WTC11 (cell line): ENCODE results near the gene PHC3. TPM values are rescaled to one million over a fixed set of nuclear protein-coding genes. Genes with fewer than 3 reads are reported as not detected.

Experiments
- ATAC-seq: fragments of 200-7000 bp; cut with Tn5 transposase; 2 replicates; pipeline ENCODE4 v1.10.0; 2021; ENCODE audit warnings: mild to moderate bottlenecking, moderate library complexity
- CTCF ChIA-PET: fragments of 300-600 bp; sonication (Branson Sonifier 250); formaldehyde crosslinking; loops from one replicate; lab custom pipeline; 2021; ENCODE audit warnings: antibody characterized with exemption; lab: Charles Lee
- POLR2A ChIA-PET: fragments of 350-600 bp; sonication (Branson Sonifier 250); formaldehyde crosslinking; loops from one replicate; lab custom pipeline; 2021; ENCODE audit warnings: antibody characterized with exemption; lab: Charles Lee
- DNase-seq: peaks from one replicate; pipeline ENCODE4 v3.0.0; 2021; ENCODE audit warnings: low spot score
- H3K27ac Mint-ChIP-seq: 2 replicates; pipeline ENCODE4 v1.8.0; 2021; ENCODE audit warnings: mixed read lengths
- H3K27me3 Mint-ChIP-seq: 2 replicates; pipeline ENCODE4 v1.8.0; 2021; ENCODE audit warnings: low read depth, mild to moderate bottlenecking, moderate library complexity, mixed read lengths
- H3K36me3 Mint-ChIP-seq: 2 replicates; pipeline ENCODE4 v1.8.0; 2021; ENCODE audit warnings: mixed read lengths
- H3K4me1 Mint-ChIP-seq: 2 replicates; pipeline ENCODE4 v1.8.0; 2022; ENCODE audit warnings: mixed read lengths
- H3K4me3 Mint-ChIP-seq: 2 replicates; pipeline ENCODE4 v1.8.0; 2021; ENCODE audit warnings: mild to moderate bottlenecking, moderate library complexity, mixed read lengths
- H3K9me3 Mint-ChIP-seq: 2 replicates; pipeline ENCODE4 v1.8.0; 2021; ENCODE audit warnings: mixed read lengths
- CBFB ChIP-seq: sonication (generic); formaldehyde crosslinking; IDR thresholded peaks from 2 replicates; pipeline ENCODE4 v1.8.1; 2022; ENCODE audit warnings: mild to moderate bottlenecking, low read depth, missing genetic modification reagents
- IRF2 ChIP-seq: sonication (generic); formaldehyde crosslinking; IDR thresholded peaks from 2 replicates; pipeline ENCODE4 v1.8.0; 2022; ENCODE audit warnings: low read depth, missing genetic modification reagents, borderline replicate concordance
- JUN ChIP-seq: sonication (generic); formaldehyde crosslinking; IDR thresholded peaks from 2 replicates; pipeline ENCODE4 v1.8.0; 2023; ENCODE audit warnings: mild to moderate bottlenecking, missing genetic modification reagents
- NR3C1 ChIP-seq: sonication (generic); formaldehyde crosslinking; conservative IDR thresholded peaks from 2 replicates; pipeline ENCODE4 v1.8.1; 2023; ENCODE audit warnings: low read depth, mild to moderate bottlenecking, missing genetic modification reagents
- RELA ChIP-seq: sonication (generic); formaldehyde crosslinking; IDR thresholded peaks from 2 replicates; pipeline ENCODE4 v1.8.1; 2022; ENCODE audit warnings: missing genetic modification reagents, mild to moderate bottlenecking, borderline replicate concordance
- SMAD3 ChIP-seq: sonication (generic); formaldehyde crosslinking; IDR thresholded peaks from 2 replicates; pipeline ENCODE4 v1.8.0; 2022; ENCODE audit warnings: missing genetic modification reagents, mild to moderate bottlenecking, borderline replicate concordance
- TCF7 ChIP-seq: sonication (generic); formaldehyde crosslinking; IDR thresholded peaks from 2 replicates; pipeline ENCODE4 v1.8.0; 2022; ENCODE audit warnings: mild to moderate bottlenecking, low read depth, missing genetic modification reagents, moderate library complexity
- TEAD4 ChIP-seq: sonication (generic); formaldehyde crosslinking; IDR thresholded peaks from 2 replicates; pipeline ENCODE4 v1.8.0; 2022; ENCODE audit warnings: mild to moderate bottlenecking, missing genetic modification reagents
- TP53 ChIP-seq: sonication (generic); formaldehyde crosslinking; IDR thresholded peaks from 2 replicates; pipeline ENCODE4 v1.8.1; 2023; ENCODE audit warnings: mild to moderate bottlenecking, missing genetic modification reagents
- ZNF138 ChIP-seq: sonication (generic); formaldehyde crosslinking; conservative IDR thresholded peaks from 2 replicates; pipeline ENCODE4 v1.8.1; 2022; ENCODE audit warnings: mild to moderate bottlenecking, moderate library complexity, missing genetic modification reagents
- ZNF263 ChIP-seq: sonication (generic); formaldehyde crosslinking; IDR thresholded peaks from 2 replicates; pipeline ENCODE4 v1.8.1; 2022; ENCODE audit warnings: low read depth, mild to moderate bottlenecking, moderate library complexity, missing genetic modification reagents
- total RNA-seq: library from RNA; stranded (reverse); gene quantifications from 3 replicates; pipeline ENCODE4 v1.2.3, GENCODE V29; 2021
- TF ChIP-seq, protein P1 (sequence below): sonication (generic); formaldehyde crosslinking; IDR thresholded peaks from 2 replicates; pipeline ENCODE4 v1.8.0; 2023; ENCODE audit warnings: mild to moderate bottlenecking, missing genetic modification reagents
- TF ChIP-seq, protein P2 (sequence below): fragments of 250-450 bp; sonication (Bioruptor Pico); IDR thresholded peaks from 2 replicates; pipeline ENCODE4 v1.9.0; 2021; ENCODE audit warnings: mild to moderate bottlenecking
- TF ChIP-seq, protein P3 (sequence below): sonication (generic); formaldehyde crosslinking; IDR thresholded peaks from 2 replicates; pipeline ENCODE4 v1.8.0; 2022; ENCODE audit warnings: mild to moderate bottlenecking, missing genetic modification reagents
- TF ChIP-seq, protein P4 (sequence below): fragments of 250-450 bp; sonication (Bioruptor Pico); IDR thresholded peaks from 2 replicates; pipeline ENCODE4 v1.8.0; 2021; ENCODE audit warnings: mild to moderate bottlenecking
- TF ChIP-seq, protein P5 (sequence below): sonication (generic); formaldehyde crosslinking; IDR thresholded peaks from 2 replicates; pipeline ENCODE4 v1.8.0; 2022; ENCODE audit warnings: mild to moderate bottlenecking, missing genetic modification reagents
- TF ChIP-seq, protein P6 (sequence below): sonication (generic); formaldehyde crosslinking; conservative IDR thresholded peaks from 2 replicates; pipeline ENCODE4 v1.8.1; 2023; ENCODE audit warnings: mild to moderate bottlenecking, low read depth, missing genetic modification reagents, moderate library complexity
- TF ChIP-seq, protein P7 (sequence below): sonication (generic); formaldehyde crosslinking; IDR thresholded peaks from 2 replicates; pipeline ENCODE4 v1.8.1; 2023; ENCODE audit warnings: mild to moderate bottlenecking, missing genetic modification reagents

Gene PHC3
- total RNA-seq, 1 experiment from 2014 or later, result 27.8 TPM

DNA sequence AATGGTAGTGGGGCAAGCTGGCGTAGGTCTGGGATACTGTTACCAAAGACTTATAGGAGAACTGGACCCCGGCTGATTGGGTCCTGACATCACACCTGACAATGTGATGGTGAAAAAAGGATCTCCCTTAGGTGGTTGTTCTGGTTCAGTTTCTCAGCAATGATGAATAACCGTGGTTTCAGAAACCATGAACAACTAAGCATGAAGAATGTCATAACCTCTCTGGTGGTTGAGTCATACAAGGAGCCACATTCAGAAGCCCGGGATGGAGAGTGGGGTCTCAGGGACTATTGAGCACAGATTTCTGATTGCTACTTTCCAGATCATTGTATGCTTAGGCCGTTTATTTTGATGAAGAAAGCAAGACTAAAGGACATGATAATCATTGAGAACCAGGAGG is 126.3 kb downstream of the PHC3 start:
- ATAC-seq, result peak; percentile 18; the same call in 1 of the 2 replicates
- POLR2A ChIA-PET, result no interaction called here
- peaks cover 10% of the 10 kb centered on the region for H3K9me3 Mint-ChIP-seq
- no peaks in the 10 kb centered on the region for H3K27me3 Mint-ChIP-seq
- peaks cover 9% of the 10 kb centered on the region for H3K36me3 Mint-ChIP-seq
- peaks cover 49% of the 10 kb centered on the region for H3K4me1 Mint-ChIP-seq
- H3K27ac Mint-ChIP-seq, result peak overlapping the region; percentile 1; the same call in 1 of the 2 replicates
- DNase-seq, result no peak
- TF ChIP-seq ZNF263 (CRISPR knock-in tag) (no peak), TCF7 (CRISPR knock-in tag) (no peak), SMAD3 (CRISPR knock-in tag) (no peak), TP53 (CRISPR knock-in tag) (no peak), IRF2 (CRISPR knock-in tag) (no peak), CBFB (no peak)
- TF ChIP-seq, protein P1, sequence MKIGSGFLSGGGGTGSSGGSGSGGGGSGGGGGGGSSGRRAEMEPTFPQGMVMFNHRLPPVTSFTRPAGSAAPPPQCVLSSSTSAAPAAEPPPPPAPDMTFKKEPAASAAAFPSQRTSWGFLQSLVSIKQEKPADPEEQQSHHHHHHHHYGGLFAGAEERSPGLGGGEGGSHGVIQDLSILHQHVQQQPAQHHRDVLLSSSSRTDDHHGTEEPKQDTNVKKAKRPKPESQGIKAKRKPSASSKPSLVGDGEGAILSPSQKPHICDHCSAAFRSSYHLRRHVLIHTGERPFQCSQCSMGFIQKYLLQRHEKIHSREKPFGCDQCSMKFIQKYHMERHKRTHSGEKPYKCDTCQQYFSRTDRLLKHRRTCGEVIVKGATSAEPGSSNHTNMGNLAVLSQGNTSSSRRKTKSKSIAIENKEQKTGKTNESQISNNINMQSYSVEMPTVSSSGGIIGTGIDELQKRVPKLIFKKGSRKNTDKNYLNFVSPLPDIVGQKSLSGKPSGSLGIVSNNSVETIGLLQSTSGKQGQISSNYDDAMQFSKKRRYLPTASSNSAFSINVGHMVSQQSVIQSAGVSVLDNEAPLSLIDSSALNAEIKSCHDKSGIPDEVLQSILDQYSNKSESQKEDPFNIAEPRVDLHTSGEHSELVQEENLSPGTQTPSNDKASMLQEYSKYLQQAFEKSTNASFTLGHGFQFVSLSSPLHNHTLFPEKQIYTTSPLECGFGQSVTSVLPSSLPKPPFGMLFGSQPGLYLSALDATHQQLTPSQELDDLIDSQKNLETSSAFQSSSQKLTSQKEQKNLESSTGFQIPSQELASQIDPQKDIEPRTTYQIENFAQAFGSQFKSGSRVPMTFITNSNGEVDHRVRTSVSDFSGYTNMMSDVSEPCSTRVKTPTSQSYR (CRISPR knock-in tag), result no peak
- TF ChIP-seq, protein P2, sequence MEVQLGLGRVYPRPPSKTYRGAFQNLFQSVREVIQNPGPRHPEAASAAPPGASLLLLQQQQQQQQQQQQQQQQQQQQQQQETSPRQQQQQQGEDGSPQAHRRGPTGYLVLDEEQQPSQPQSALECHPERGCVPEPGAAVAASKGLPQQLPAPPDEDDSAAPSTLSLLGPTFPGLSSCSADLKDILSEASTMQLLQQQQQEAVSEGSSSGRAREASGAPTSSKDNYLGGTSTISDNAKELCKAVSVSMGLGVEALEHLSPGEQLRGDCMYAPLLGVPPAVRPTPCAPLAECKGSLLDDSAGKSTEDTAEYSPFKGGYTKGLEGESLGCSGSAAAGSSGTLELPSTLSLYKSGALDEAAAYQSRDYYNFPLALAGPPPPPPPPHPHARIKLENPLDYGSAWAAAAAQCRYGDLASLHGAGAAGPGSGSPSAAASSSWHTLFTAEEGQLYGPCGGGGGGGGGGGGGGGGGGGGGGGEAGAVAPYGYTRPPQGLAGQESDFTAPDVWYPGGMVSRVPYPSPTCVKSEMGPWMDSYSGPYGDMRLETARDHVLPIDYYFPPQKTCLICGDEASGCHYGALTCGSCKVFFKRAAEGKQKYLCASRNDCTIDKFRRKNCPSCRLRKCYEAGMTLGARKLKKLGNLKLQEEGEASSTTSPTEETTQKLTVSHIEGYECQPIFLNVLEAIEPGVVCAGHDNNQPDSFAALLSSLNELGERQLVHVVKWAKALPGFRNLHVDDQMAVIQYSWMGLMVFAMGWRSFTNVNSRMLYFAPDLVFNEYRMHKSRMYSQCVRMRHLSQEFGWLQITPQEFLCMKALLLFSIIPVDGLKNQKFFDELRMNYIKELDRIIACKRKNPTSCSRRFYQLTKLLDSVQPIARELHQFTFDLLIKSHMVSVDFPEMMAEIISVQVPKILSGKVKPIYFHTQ (CRISPR knock-in tag), result no peak
- TF ChIP-seq, protein P3, sequence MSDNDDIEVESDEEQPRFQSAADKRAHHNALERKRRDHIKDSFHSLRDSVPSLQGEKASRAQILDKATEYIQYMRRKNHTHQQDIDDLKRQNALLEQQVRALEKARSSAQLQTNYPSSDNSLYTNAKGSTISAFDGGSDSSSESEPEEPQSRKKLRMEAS (CRISPR knock-in tag), result no peak
- H3K4me3 Mint-ChIP-seq, result no peak overlapping the region
- CTCF ChIA-PET, result interaction anchor here (1.4 kb wide), 1 partner anchor 23 kb away, joined by 5 read pairs; no protein-coding TSS in a partner anchor

DNA sequence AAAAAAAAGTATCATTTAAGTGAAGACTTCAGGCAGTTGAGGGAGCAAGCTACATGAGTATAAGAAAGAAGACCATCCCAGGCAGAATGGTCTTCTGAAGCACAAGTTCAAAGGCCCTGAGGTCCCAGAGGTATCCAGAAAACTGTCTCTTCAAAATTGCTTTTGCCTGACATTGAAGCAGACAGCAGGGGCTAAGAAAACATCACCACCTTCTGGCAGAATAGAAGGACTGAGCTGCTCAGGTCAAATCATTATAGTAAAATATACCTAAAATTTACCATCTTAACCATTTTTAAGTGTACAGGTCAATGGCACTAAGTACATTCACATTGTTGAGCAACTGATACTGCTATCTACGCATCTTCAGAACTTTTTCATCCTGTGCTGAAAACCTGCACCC is 127.3 kb downstream of the PHC3 start:
- Mint-ChIP-seq H3K4me3 (no peak overlapping the region), H3K27me3 (no peaks in the 10 kb centered on the region), H3K9me3 (peaks cover 10% of the 10 kb centered on the region), H3K4me1 (peaks cover 41% of the 10 kb centered on the region), H3K36me3 (peaks cover 9% of the 10 kb centered on the region), H3K27ac (no peak overlapping the region)
- TF ChIP-seq, protein P4, sequence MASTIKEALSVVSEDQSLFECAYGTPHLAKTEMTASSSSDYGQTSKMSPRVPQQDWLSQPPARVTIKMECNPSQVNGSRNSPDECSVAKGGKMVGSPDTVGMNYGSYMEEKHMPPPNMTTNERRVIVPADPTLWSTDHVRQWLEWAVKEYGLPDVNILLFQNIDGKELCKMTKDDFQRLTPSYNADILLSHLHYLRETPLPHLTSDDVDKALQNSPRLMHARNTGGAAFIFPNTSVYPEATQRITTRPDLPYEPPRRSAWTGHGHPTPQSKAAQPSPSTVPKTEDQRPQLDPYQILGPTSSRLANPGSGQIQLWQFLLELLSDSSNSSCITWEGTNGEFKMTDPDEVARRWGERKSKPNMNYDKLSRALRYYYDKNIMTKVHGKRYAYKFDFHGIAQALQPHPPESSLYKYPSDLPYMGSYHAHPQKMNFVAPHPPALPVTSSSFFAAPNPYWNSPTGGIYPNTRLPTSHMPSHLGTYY (CRISPR knock-in tag), result no peak
- TF ChIP-seq, protein P5, sequence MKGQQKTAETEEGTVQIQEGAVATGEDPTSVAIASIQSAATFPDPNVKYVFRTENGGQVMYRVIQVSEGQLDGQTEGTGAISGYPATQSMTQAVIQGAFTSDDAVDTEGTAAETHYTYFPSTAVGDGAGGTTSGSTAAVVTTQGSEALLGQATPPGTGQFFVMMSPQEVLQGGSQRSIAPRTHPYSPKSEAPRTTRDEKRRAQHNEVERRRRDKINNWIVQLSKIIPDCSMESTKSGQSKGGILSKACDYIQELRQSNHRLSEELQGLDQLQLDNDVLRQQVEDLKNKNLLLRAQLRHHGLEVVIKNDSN (CRISPR knock-in tag), result no peak
- TF ChIP-seq JUN (no peak), ZNF138 (no peak), NR3C1 (no peak), TCF7 (CRISPR knock-in tag) (no peak), RELA (CRISPR knock-in tag) (no peak), TEAD4 (CRISPR knock-in tag) (no peak)
- TF ChIP-seq, protein P6, sequence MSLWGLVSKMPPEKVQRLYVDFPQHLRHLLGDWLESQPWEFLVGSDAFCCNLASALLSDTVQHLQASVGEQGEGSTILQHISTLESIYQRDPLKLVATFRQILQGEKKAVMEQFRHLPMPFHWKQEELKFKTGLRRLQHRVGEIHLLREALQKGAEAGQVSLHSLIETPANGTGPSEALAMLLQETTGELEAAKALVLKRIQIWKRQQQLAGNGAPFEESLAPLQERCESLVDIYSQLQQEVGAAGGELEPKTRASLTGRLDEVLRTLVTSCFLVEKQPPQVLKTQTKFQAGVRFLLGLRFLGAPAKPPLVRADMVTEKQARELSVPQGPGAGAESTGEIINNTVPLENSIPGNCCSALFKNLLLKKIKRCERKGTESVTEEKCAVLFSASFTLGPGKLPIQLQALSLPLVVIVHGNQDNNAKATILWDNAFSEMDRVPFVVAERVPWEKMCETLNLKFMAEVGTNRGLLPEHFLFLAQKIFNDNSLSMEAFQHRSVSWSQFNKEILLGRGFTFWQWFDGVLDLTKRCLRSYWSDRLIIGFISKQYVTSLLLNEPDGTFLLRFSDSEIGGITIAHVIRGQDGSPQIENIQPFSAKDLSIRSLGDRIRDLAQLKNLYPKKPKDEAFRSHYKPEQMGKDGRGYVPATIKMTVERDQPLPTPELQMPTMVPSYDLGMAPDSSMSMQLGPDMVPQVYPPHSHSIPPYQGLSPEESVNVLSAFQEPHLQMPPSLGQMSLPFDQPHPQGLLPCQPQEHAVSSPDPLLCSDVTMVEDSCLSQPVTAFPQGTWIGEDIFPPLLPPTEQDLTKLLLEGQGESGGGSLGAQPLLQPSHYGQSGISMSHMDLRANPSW (CRISPR knock-in tag), result no peak
- TF ChIP-seq, protein P2 (CRISPR knock-in tag), result no peak
- TF ChIP-seq, protein P7, sequence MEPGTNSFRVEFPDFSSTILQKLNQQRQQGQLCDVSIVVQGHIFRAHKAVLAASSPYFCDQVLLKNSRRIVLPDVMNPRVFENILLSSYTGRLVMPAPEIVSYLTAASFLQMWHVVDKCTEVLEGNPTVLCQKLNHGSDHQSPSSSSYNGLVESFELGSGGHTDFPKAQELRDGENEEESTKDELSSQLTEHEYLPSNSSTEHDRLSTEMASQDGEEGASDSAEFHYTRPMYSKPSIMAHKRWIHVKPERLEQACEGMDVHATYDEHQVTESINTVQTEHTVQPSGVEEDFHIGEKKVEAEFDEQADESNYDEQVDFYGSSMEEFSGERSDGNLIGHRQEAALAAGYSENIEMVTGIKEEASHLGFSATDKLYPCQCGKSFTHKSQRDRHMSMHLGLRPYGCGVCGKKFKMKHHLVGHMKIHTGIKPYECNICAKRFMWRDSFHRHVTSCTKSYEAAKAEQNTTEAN (CRISPR knock-in tag), result no peak
- ATAC-seq (no peak), DNase-seq (no peak)
- ChIA-PET POLR2A (no interaction called here), CTCF (interaction anchor here (0.8 to 1.4 kb wide), 4 partner anchors 9 to 87 kb away, joined by 3 to 14 read pairs (median 4); no protein-coding TSS in a partner anchor)
